HL-60 (cell line): ENCODE measurements around the gene TMEM184A.

Experiments used
- DNase-seq, 2 experiments: peaks; one replicate each; pipeline ENCODE4 v3.0.0-alpha.2; 2010 to 2020; ENCODE audit warnings: low read depth in 1 of 2, low spot score in 1 of 2
- H3K27ac ChIP-seq: fragments of 250-450 bp; sonication (Bioruptor Pico); replicated peaks from 2 replicates; pipeline ENCODE4 v1.5.1; 2020; ENCODE audit warnings: mild to moderate bottlenecking, moderate library complexity
- H3K27me3 ChIP-seq: fragments of 250-450 bp; sonication (Bioruptor Pico); 2 replicates; pipeline ENCODE4 v1.5.1; 2021; ENCODE audit warnings: mild to moderate bottlenecking, moderate library complexity; ENCODE audit not compliant: insufficient read depth, poor library complexity, severe bottlenecking
- H3K4me3 ChIP-seq: replicated peaks from 2 replicates; pipeline ENCODE4 v1.5.1; 2011; ENCODE audit warnings: mild to moderate bottlenecking, control low read depth, low read length; ENCODE audit not compliant: insufficient read depth
- GABPA ChIP-seq: IDR thresholded peaks from 2 replicates; pipeline ENCODE4 v1.6.1; 2012; ENCODE audit warnings: low read depth
- POLR2AphosphoS5 ChIP-seq: IDR thresholded peaks from 2 replicates; pipeline ENCODE4 v1.6.1; 2012; ENCODE audit warnings: low read depth
- SPI1 ChIP-seq: IDR thresholded peaks from 2 replicates; pipeline ENCODE4 v1.6.1; 2012; ENCODE audit warnings: low read depth, mild to moderate bottlenecking, borderline replicate concordance
- TF ChIP-seq, protein P1 (sequence below): IDR thresholded peaks from one replicate; pipeline ENCODE4 v1.5.1; 2011; ENCODE audit warnings: low read length, control low read depth, inconsistent platforms; ENCODE audit not compliant: insufficient read depth
- TF ChIP-seq, protein P2 (sequence below): IDR thresholded peaks from 2 replicates; pipeline ENCODE4 v1.6.1; 2012; ENCODE audit warnings: low read depth; ENCODE audit not compliant: insufficient replicate concordance

TMEM184A gene

DNA sequence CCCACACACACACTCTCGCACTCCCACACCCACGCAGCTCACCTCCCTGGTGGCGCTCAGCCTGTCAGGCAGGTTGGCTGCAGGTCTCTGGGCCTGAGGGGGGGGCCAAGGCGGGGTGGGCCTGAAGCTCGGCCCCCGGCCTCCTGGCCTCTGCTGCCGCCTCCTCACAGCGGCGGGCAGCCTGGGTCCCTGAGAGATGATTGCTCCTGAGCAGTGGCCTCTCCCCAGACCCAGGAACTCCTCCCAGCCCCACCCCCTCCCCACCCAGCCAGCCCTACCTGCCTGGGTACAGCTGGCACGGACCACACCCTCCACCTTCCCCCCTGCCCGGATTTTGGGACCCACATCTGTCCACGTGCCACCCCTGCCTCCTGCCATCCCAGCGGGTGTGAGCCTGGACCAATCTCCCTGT is 4.6 kb upstream of the TMEM184A start:
- Histone ChIP-seq H3K27me3 (no peaks in the 10 kb centered on the region), H3K4me3 (no peak overlapping the region), H3K27ac (no peak overlapping the region)
- no peak for TF ChIP-seq POLR2AphosphoS5
- no peak for TF ChIP-seq SPI1
- TF ChIP-seq GABPA: no peak
- TF ChIP-seq, protein P1, sequence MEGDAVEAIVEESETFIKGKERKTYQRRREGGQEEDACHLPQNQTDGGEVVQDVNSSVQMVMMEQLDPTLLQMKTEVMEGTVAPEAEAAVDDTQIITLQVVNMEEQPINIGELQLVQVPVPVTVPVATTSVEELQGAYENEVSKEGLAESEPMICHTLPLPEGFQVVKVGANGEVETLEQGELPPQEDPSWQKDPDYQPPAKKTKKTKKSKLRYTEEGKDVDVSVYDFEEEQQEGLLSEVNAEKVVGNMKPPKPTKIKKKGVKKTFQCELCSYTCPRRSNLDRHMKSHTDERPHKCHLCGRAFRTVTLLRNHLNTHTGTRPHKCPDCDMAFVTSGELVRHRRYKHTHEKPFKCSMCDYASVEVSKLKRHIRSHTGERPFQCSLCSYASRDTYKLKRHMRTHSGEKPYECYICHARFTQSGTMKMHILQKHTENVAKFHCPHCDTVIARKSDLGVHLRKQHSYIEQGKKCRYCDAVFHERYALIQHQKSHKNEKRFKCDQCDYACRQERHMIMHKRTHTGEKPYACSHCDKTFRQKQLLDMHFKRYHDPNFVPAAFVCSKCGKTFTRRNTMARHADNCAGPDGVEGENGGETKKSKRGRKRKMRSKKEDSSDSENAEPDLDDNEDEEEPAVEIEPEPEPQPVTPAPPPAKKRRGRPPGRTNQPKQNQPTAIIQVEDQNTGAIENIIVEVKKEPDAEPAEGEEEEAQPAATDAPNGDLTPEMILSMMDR: no peak
- DNase-seq: no peak

DNA sequence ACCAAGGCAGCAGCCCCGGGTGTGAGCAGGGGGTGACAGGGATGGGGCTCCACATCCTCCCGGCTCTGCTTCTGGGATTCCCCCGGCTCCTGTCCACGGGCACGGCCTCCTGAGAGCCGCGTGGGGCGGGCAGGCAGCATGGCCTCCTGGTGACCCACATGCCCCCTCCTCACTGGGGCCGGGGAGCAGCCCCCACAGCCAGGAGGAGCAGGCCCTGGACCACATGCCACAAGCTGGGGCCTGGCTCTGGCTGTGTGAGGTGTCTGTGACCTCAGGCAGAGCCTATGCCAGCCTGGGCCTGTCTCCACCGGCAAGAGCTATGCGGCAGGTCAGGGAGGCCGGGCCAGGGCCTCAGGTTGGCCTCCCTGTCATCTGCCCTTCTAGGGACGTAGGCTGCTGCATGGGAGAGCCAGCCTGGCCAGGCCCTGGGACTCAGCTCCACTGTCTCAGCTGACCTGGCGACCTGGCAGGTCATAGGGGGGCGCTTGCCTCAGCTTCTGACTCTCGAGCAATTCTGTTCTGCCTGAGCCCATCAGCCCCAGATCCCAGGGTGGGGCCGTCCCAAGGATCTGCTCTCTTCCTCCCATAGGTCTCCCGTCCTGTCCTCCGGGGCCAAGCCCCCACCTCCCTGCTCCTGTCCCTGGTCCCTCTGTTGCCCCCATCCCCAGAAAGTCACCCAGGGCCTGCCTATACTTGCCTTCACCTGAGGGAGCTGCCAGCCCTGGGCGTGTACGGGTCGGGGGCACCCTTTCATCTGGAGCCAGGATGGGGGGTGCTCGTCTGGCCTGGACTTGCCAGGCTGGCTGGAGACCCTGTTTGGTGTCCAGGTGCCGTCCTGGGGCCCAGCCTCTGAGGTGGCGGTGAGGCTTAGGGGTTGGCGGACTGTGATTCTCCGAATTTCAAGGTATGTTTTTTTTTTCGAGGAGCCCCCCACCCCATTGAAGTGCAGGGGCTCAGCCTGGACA is 3.9 kb upstream of the TMEM184A start:
- TF ChIP-seq, protein P1: no peak
- TF ChIP-seq, protein P2, sequence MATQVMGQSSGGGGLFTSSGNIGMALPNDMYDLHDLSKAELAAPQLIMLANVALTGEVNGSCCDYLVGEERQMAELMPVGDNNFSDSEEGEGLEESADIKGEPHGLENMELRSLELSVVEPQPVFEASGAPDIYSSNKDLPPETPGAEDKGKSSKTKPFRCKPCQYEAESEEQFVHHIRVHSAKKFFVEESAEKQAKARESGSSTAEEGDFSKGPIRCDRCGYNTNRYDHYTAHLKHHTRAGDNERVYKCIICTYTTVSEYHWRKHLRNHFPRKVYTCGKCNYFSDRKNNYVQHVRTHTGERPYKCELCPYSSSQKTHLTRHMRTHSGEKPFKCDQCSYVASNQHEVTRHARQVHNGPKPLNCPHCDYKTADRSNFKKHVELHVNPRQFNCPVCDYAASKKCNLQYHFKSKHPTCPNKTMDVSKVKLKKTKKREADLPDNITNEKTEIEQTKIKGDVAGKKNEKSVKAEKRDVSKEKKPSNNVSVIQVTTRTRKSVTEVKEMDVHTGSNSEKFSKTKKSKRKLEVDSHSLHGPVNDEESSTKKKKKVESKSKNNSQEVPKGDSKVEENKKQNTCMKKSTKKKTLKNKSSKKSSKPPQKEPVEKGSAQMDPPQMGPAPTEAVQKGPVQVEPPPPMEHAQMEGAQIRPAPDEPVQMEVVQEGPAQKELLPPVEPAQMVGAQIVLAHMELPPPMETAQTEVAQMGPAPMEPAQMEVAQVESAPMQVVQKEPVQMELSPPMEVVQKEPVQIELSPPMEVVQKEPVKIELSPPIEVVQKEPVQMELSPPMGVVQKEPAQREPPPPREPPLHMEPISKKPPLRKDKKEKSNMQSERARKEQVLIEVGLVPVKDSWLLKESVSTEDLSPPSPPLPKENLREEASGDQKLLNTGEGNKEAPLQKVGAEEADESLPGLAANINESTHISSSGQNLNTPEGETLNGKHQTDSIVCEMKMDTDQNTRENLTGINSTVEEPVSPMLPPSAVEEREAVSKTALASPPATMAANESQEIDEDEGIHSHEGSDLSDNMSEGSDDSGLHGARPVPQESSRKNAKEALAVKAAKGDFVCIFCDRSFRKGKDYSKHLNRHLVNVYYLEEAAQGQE: no peak
- TF ChIP-seq POLR2AphosphoS5 (no peak), SPI1 (no peak), GABPA (no peak)
- Histone ChIP-seq H3K27ac (no peak overlapping the region), H3K27me3 (no peaks in the 10 kb centered on the region), H3K4me3 (no peak overlapping the region)
- no peak for DNase-seq

DNA sequence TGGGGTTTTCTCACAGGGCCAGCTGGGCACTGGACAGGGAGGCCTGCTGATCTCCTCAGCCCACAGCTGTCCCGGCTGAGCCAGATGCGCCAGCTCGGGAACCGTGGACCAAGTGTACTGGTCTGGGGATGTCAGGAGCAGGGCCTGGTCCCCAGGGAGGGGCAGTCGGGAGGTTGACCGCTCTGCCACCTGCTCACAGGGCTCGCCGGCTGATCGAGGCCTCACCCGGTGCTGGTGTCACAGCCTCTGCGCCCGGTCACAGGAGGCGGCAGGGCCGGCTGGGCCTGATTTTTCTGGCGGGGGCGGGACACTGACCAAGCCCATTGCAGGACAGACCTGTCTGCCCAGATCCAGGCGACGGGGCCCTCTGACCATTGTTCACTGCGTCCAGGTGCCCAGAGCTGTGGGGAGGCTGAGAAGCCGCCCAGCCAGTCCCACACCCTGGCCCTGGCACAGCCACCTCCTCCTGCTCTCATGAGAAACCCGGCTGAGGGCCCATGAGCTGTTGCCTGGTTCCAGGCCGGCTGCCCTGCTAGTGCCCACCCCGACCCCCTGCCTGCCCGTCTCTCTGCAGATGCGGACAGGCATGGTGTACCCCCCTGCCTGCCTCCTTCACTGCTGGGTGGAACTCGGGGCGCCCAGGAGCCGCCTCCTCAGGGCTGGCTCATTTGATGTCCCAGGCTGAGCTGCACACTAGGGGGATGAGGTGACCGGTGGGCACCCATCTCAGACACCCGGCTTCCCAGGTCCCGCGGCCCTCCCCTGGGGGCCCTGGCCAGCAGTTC is 3.0 kb upstream of the TMEM184A start:
- H3K27ac ChIP-seq: no peak overlapping the region
- H3K27me3 ChIP-seq: no peaks in the 10 kb centered on the region
- no peak for DNase-seq
- TF ChIP-seq POLR2AphosphoS5: no peak
- no peak for TF ChIP-seq GABPA
- TF ChIP-seq, protein P1: no peak
- TF ChIP-seq, protein P2: no peak
- TF ChIP-seq SPI1: no peak
- H3K4me3 ChIP-seq: no peak overlapping the region
